HCT116 (cell line): ENCODE data around the gene OXER1. TPM values are rescaled to one million over a fixed set of nuclear protein-coding genes. Genes with fewer than 3 reads are reported as not detected.

Experiments used
- ATAC-seq: fragments of 200-7000 bp; cut with Tn5 transposase; 2 replicates; pipeline ENCODE4 v1.9.1; 2020; ENCODE audit warnings: mild to moderate bottlenecking, moderate library complexity
- BruUV-seq: library from RNA; stranded (reverse); fragments of 400-500 nt; replicated peaks from 2 replicates; lab custom pipeline; 2021; lab: Mats Ljungman, UMichigan
- CTCF ChIA-PET: fragments of 300-600 bp; sonication (Branson Sonifier 250); formaldehyde crosslinking; loops from one replicate; lab custom pipeline; 2021; ENCODE audit warnings: antibody characterized with exemption; lab: Charles Lee
- POLR2A ChIA-PET: fragments of 300-600, 350-600 bp; sonication (Branson Sonifier 250); formaldehyde crosslinking; loops from one replicate; lab custom pipeline; 2021; ENCODE audit warnings: antibody characterized with exemption; lab: Charles Lee
- RAD21 ChIA-PET, 2 experiments: fragments of 300-600 bp; sonication (Branson Sonifier 250); formaldehyde crosslinking; loops; one replicate each; lab custom pipeline; 2023; ENCODE audit warnings: low total read pairs in 2 of 2; ENCODE audit not compliant: uncharacterized antibody in 2 of 2, unreplicated experiment in 2 of 2, low non-redundant PET in 1 of 2; lab: Charles Lee
- DNase-seq: peaks from one replicate; pipeline ENCODE4 v3.0.0-alpha.2; 2010; ENCODE audit warnings: low read depth, low spot score
- H2AFZ ChIP-seq: fragments of 200-600 bp; shearing (Covaris generic), sonication (generic); 2 replicates; pipeline ENCODE4 v1.6.1; 2017; ENCODE audit warnings: low read depth, mixed run types, mixed read lengths, antibody characterized with exemption, low read length; ENCODE audit not compliant: poor library complexity, severe bottlenecking
- H3K27ac ChIP-seq: 2 replicates; pipeline ENCODE4 v1.5.1; 2012; ENCODE audit warnings: low read depth, low read length
- H3K27me3 ChIP-seq: fragments of 200-600 bp; sonication (generic); 2 replicates; pipeline ENCODE4 v1.6.1; 2016; ENCODE audit warnings: mixed run types, low read length, mixed read lengths; ENCODE audit not compliant: insufficient read depth
- H3K36me3 ChIP-seq, 2 experiments: fragments of 200-500 bp in 1 of 2; fragments of 200-600 bp in 1 of 2; sonication (Bioruptor generic) in 1 of 2; sonication (generic) in 1 of 2; 2 replicates each; pipeline versions ENCODE4 v1.5.1 to v1.6.1; 2014 to 2016; ENCODE audit warnings: low read length in 2 of 2, inconsistent platforms in 1 of 2, mixed read lengths in 1 of 2, mixed run types in 1 of 2; ENCODE audit not compliant: insufficient read depth in 2 of 2, control insufficient read depth in 1 of 2
- H3K4me1 ChIP-seq, 2 experiments: fragments of 200-600 bp in 1 of 2; sonication (generic) in 1 of 2; 2 replicates each; pipeline versions ENCODE4 v1.5.1 to v1.6.1; 2012 to 2017; ENCODE audit warnings: low read length in 2 of 2, inconsistent platforms in 1 of 2, mild to moderate bottlenecking in 1 of 2, mixed read lengths in 1 of 2, mixed run types in 1 of 2, moderate library complexity in 1 of 2; ENCODE audit not compliant: insufficient read depth in 2 of 2, control insufficient read depth in 1 of 2
- H3K4me2 ChIP-seq: fragments of 200-600 bp; sonication (generic); 2 replicates; pipeline ENCODE4 v1.6.1; 2017; ENCODE audit warnings: mixed run types, low read length, mixed read lengths
- H3K4me3 ChIP-seq, 2 experiments: fragments of 200-600 bp in 1 of 2; sonication (generic) in 1 of 2; replicated peaks in 1 of 2; 2 replicates each; pipeline ENCODE4 v1.5.1; 2011 to 2016; ENCODE audit warnings: low read length in 2 of 2, control low read depth in 1 of 2, low read depth in 1 of 2, mild to moderate bottlenecking in 1 of 2, mixed read lengths in 1 of 2, mixed run types in 1 of 2
- H3K79me2 ChIP-seq: fragments of 200-600 bp; sonication (generic); 2 replicates; pipeline ENCODE4 v1.6.1; 2017; ENCODE audit warnings: mild to moderate bottlenecking, mixed run types, low read length, moderate library complexity, mixed read lengths; ENCODE audit not compliant: insufficient read depth
- H3K9ac ChIP-seq: fragments of 200-600 bp; sonication (generic); 2 replicates; pipeline ENCODE4 v1.6.1; 2016; ENCODE audit warnings: low read length, mixed read lengths
- H3K9me2 ChIP-seq: fragments of 200-600 bp; sonication (generic), shearing (Covaris generic); 2 replicates; pipeline ENCODE4 v1.6.1; 2017; ENCODE audit warnings: mixed run types, mild to moderate bottlenecking, moderate library complexity; ENCODE audit not compliant: insufficient read depth
- H3K9me3 ChIP-seq, 2 experiments: fragments of 200-500 bp in 1 of 2; fragments of 200-600 bp in 1 of 2; sonication (Bioruptor generic) in 1 of 2; sonication (generic) in 1 of 2; 2 replicates each; pipeline ENCODE4 v1.6.1; 2014 to 2017; ENCODE audit warnings: low read length in 2 of 2, mixed read lengths in 2 of 2, inconsistent platforms in 1 of 2, low read depth in 1 of 2, mild to moderate bottlenecking in 1 of 2, mixed run types in 1 of 2, moderate library complexity in 1 of 2; ENCODE audit not compliant: control insufficient read depth in 1 of 2, insufficient read depth in 1 of 2
- H4K20me1 ChIP-seq: fragments of 200-600 bp; sonication (generic), shearing (Covaris generic); 2 replicates; pipeline ENCODE4 v1.6.1; 2017; ENCODE audit warnings: mixed run types, mild to moderate bottlenecking, moderate library complexity; ENCODE audit not compliant: insufficient read depth
- CBX3 ChIP-seq: IDR thresholded peaks from 2 replicates; pipeline ENCODE4 v1.6.1; 2012; ENCODE audit warnings: low read depth
- ELF1 ChIP-seq: IDR thresholded peaks from 2 replicates; pipeline ENCODE4 v1.6.1; 2012; ENCODE audit warnings: low read depth, borderline replicate concordance
- FOSL1 ChIP-seq: IDR thresholded peaks from 2 replicates; pipeline ENCODE4 v1.6.1; 2012; ENCODE audit warnings: low read depth
- JUND ChIP-seq: IDR thresholded peaks from 2 replicates; pipeline ENCODE4 v1.6.1; 2012
- POLR2AphosphoS5 ChIP-seq: IDR thresholded peaks from 2 replicates; pipeline ENCODE4 v1.6.1; 2011; ENCODE audit warnings: mild to moderate bottlenecking, low read depth, low read length, moderate library complexity
- SIN3A ChIP-seq: IDR thresholded peaks from 2 replicates; pipeline ENCODE4 v1.6.1; 2012; ENCODE audit warnings: low read depth
- YY1 ChIP-seq: IDR thresholded peaks from 2 replicates; pipeline ENCODE4 v1.6.1; 2011; ENCODE audit warnings: low read length, low read depth, moderate library complexity, mild to moderate bottlenecking; ENCODE audit not compliant: insufficient replicate concordance; ENCODE audit errors: extremely low read depth
- ZFX ChIP-seq: fragments of 450-650 bp; IDR thresholded peaks from 2 replicates; pipeline ENCODE4 v1.6.1; 2017
- intact Hi-C: fragments of 100-400 bp; cut with micrococcal nuclease; formaldehyde crosslinking; loops from 2 replicates; pipeline ENCODE4 v1.10.0; 2022
- total RNA-seq: library from RNA; stranded (reverse); gene quantifications from one replicate; pipeline ENCODE4 v1.2.1, GENCODE V29; 2021; ENCODE audit not compliant: unreplicated experiment
- TF ChIP-seq, protein P1 (sequence below): IDR thresholded peaks from 2 replicates; pipeline ENCODE4 v1.6.1; 2011; ENCODE audit warnings: mild to moderate bottlenecking, low read length, moderate library complexity; ENCODE audit not compliant: insufficient replicate concordance; ENCODE audit errors: extremely low read depth
- TF ChIP-seq, protein P2 (sequence below): IDR thresholded peaks from 2 replicates; pipeline ENCODE4 v1.6.1; 2012; ENCODE audit warnings: low read depth
- TF ChIP-seq, protein P3 (sequence below), 3 experiments: fragments of 200-600 bp in 1 of 3; sonication (generic) in 1 of 3; IDR thresholded peaks in 2 of 3; conservative IDR thresholded peaks in 1 of 3; 2 replicates each; pipeline ENCODE4 v1.5.1; 2012 to 2017; ENCODE audit warnings: low read depth in 2 of 3, low read length in 2 of 3, antibody characterized with exemption in 1 of 3, borderline replicate concordance in 1 of 3, control low read depth in 1 of 3, mild to moderate bottlenecking in 1 of 3, mixed read lengths in 1 of 3, mixed run types in 1 of 3, moderate library complexity in 1 of 3; ENCODE audit not compliant: insufficient read depth in 1 of 3

Gene OXER1
- total RNA-seq, 1 experiment from 2014 or later = not detected

DNA sequence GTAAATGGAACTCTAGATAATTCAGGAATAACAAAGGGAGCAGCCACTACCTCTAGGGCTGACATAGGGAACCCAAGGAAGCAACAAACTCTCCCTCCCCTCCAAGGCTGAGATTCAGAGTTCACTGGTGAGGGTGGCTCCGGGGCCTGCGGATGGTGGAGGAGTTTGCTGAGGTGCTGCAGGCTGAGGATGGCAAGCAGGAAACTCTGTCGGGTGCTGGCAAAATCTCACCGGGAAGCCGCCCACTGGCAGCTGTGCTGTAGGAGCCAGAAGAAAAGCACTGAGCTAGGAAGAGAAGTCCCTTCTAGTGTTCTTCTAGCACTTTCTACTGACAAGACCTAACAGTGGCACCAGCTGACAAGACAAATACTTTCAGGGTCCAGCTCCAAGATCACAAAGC, 41.0 kb upstream of the OXER1 start:
- no peaks in the 10 kb centered on the region for H4K20me1 ChIP-seq
- no peaks in the 10 kb centered on the region for H3K36me3 ChIP-seq
- H3K79me2 ChIP-seq = no peaks in the 10 kb centered on the region
- POLR2A ChIA-PET = no interaction called here
- H2AFZ ChIP-seq = no peak overlapping the region
- H3K27ac ChIP-seq = no peak overlapping the region
- H3K9ac ChIP-seq = no peak overlapping the region
- TF ChIP-seq POLR2AphosphoS5 (no peak), JUND (no peak), CBX3 (no peak), SIN3A (no peak), ZFX (no peak), ELF1 (no peak), YY1 (no peak), FOSL1 (no peak)
- TF ChIP-seq, protein P1, sequence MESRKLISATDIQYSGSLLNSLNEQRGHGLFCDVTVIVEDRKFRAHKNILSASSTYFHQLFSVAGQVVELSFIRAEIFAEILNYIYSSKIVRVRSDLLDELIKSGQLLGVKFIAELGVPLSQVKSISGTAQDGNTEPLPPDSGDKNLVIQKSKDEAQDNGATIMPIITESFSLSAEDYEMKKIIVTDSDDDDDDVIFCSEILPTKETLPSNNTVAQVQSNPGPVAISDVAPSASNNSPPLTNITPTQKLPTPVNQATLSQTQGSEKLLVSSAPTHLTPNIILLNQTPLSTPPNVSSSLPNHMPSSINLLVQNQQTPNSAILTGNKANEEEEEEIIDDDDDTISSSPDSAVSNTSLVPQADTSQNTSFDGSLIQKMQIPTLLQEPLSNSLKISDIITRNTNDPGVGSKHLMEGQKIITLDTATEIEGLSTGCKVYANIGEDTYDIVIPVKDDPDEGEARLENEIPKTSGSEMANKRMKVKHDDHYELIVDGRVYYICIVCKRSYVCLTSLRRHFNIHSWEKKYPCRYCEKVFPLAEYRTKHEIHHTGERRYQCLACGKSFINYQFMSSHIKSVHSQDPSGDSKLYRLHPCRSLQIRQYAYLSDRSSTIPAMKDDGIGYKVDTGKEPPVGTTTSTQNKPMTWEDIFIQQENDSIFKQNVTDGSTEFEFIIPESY = no peak
- TF ChIP-seq, protein P2, sequence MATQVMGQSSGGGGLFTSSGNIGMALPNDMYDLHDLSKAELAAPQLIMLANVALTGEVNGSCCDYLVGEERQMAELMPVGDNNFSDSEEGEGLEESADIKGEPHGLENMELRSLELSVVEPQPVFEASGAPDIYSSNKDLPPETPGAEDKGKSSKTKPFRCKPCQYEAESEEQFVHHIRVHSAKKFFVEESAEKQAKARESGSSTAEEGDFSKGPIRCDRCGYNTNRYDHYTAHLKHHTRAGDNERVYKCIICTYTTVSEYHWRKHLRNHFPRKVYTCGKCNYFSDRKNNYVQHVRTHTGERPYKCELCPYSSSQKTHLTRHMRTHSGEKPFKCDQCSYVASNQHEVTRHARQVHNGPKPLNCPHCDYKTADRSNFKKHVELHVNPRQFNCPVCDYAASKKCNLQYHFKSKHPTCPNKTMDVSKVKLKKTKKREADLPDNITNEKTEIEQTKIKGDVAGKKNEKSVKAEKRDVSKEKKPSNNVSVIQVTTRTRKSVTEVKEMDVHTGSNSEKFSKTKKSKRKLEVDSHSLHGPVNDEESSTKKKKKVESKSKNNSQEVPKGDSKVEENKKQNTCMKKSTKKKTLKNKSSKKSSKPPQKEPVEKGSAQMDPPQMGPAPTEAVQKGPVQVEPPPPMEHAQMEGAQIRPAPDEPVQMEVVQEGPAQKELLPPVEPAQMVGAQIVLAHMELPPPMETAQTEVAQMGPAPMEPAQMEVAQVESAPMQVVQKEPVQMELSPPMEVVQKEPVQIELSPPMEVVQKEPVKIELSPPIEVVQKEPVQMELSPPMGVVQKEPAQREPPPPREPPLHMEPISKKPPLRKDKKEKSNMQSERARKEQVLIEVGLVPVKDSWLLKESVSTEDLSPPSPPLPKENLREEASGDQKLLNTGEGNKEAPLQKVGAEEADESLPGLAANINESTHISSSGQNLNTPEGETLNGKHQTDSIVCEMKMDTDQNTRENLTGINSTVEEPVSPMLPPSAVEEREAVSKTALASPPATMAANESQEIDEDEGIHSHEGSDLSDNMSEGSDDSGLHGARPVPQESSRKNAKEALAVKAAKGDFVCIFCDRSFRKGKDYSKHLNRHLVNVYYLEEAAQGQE = no peak
- TF ChIP-seq, protein P3, sequence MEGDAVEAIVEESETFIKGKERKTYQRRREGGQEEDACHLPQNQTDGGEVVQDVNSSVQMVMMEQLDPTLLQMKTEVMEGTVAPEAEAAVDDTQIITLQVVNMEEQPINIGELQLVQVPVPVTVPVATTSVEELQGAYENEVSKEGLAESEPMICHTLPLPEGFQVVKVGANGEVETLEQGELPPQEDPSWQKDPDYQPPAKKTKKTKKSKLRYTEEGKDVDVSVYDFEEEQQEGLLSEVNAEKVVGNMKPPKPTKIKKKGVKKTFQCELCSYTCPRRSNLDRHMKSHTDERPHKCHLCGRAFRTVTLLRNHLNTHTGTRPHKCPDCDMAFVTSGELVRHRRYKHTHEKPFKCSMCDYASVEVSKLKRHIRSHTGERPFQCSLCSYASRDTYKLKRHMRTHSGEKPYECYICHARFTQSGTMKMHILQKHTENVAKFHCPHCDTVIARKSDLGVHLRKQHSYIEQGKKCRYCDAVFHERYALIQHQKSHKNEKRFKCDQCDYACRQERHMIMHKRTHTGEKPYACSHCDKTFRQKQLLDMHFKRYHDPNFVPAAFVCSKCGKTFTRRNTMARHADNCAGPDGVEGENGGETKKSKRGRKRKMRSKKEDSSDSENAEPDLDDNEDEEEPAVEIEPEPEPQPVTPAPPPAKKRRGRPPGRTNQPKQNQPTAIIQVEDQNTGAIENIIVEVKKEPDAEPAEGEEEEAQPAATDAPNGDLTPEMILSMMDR (IDR thresholded peaks at IDR 0.05 in 2 of 3, conservative IDR thresholded peaks at IDR 0.05 in 1 of 3; ENCODE audit: borderline replicate concordance in 1 of 3, insufficient read depth in 1 of 3, low read depth in 2 of 3, low read length in 2 of 3) = no peak
- no peak for ATAC-seq
- intact Hi-C loops = no loop called here
- no peak overlapping the region for H3K4me2 ChIP-seq
- no peak for DNase-seq
- no peaks in the 10 kb centered on the region for H3K27me3 ChIP-seq
- H3K9me2 ChIP-seq = no peaks in the 10 kb centered on the region
- BruUV-seq = no TSS peak
- peaks cover 7 to 9% of the 10 kb centered on the region in 2 experiments for H3K4me1 ChIP-seq
- H3K4me3 ChIP-seq = no peak overlapping the region
- CTCF ChIA-PET = no interaction called here
- RAD21 ChIA-PET = no interaction called here
- no peaks in the 10 kb centered on the region for H3K9me3 ChIP-seq
